Measurements from ENCODE around the gene SLIT3. TPM values are rescaled to one million over a fixed set of nuclear protein-coding genes. Genes with fewer than 3 reads are reported as not detected.

The SLIT3 gene
- polyA plus RNA-seq: 8.7 and 11.9 TPM in 2 replicates

GRCh38 chr5:169300468-169301385 lies at the start of gene SLIT3:
Gene SLIT3, minus strand, starts transcription at chr5:169301139. Its CDS starts 430 bp downstream, at chr5:169300709.

All from Purkinje cell (primary cell).